Measurements from ENCODE around the gene ASTN2. TPM values are rescaled to one million over a fixed set of nuclear protein-coding genes. Genes with fewer than 3 reads are reported as not detected.

Gene ASTN2
- total RNA-seq, 2 donors from 2014 or later: 113 to 153 TPM

DNA sequence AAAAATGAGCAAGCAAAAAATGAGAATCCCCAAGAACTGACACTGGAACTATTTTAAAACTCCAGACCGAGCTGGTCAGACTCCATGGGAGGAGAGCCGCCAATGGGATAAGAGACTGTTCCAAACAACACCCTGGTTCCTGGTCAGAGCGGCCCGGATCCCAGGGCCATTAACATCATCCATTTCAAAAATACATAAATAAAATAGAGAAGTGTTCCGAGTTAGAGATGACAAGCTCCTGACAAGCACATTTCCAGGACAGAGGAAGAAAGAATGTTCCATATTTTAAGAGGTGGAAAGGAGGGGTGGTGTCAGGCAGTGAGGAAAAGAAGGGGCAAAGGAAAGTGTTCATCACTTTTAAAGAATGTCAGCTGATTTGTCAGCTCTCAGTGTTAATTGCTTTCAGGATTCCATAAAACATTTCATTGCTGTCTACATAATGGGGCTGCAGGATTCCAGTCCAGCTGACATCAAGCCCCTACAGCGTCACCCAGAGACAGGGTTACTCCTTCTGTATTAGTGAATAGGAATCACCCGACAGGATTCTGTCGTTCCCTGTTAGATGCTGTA lies 930.3 kb downstream of the ASTN2 start:
- Histone ChIP-seq H3K4me1 (replicated peaks) (no peaks in the 10 kb centered on the region), H3K4me3 (no peak overlapping the region), H3K27ac (no peak overlapping the region), H3K36me3 (no peaks in the 10 kb centered on the region), H3K27me3 (replicated peaks; ENCODE audit: insufficient read depth) (no peaks in the 10 kb centered on the region), H3K9me3 (no peaks in the 10 kb centered on the region)
- intact Hi-C loops (cut with DNase I): no loop called here
- no peak for DNase-seq (ENCODE audit: low spot score)
- TF ChIP-seq POLR2A (IDR thresholded peaks at IDR 0.05) (no peak), POLR2AphosphoS5 (IDR thresholded peaks at IDR 0.05) (no peak)
- TF ChIP-seq, protein P1, sequence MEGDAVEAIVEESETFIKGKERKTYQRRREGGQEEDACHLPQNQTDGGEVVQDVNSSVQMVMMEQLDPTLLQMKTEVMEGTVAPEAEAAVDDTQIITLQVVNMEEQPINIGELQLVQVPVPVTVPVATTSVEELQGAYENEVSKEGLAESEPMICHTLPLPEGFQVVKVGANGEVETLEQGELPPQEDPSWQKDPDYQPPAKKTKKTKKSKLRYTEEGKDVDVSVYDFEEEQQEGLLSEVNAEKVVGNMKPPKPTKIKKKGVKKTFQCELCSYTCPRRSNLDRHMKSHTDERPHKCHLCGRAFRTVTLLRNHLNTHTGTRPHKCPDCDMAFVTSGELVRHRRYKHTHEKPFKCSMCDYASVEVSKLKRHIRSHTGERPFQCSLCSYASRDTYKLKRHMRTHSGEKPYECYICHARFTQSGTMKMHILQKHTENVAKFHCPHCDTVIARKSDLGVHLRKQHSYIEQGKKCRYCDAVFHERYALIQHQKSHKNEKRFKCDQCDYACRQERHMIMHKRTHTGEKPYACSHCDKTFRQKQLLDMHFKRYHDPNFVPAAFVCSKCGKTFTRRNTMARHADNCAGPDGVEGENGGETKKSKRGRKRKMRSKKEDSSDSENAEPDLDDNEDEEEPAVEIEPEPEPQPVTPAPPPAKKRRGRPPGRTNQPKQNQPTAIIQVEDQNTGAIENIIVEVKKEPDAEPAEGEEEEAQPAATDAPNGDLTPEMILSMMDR (IDR thresholded peaks at IDR 0.05): no peak
- WGBS: 84% methylated on average over 8 of the region's 8 CpGs

DNA sequence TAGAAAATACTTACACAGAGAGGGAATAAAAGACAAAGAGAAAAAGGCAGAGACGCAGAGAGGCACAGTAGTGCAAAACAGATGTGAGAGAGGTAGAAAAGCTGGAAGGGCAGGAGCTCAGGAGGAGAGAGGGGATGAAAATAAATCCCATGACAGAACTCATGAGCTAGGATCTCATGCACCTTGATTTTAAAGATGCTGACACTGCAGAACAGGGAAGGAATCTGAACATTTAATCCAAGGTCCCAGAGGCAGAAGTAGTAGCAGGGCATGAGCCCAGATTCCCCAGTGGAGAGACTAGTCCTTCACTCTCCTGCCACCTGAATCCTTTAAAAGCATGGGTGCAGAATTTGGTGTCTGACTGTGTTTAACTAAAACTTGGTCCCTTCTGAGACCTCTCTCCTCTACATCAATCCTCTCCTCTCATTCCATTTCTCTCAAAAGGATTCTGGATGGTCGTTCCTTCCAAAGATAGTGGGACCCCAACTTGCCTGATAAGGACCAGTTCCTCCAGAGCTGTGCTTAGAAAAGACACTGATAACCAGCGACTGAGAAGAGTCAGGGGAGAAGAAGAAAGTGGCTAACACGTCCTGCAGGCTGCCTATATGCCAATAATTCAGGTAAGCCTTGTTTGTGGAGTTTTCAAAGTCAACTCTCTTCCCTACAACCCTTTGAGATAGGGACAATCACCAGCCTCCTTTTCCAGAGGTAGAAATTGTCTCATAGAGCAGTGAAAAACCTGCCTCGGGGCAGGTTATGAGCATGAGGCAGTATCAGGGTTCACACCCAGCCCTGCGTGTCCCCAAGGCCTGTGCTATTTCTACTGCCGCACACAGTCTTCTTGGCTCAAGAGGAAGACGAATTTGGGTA lies 931.0 kb downstream of the ASTN2 start:
- DNase-seq (ENCODE audit: low spot score): no peak
- 86% methylated on average over 8 of the region's 8 CpGs for WGBS
- Histone ChIP-seq H3K9me3 (no peaks in the 10 kb centered on the region), H3K4me1 (replicated peaks) (no peaks in the 10 kb centered on the region), H3K36me3 (no peaks in the 10 kb centered on the region), H3K27ac (no peak overlapping the region), H3K27me3 (replicated peaks; ENCODE audit: insufficient read depth) (no peaks in the 10 kb centered on the region), H3K4me3 (no peak overlapping the region)
- TF ChIP-seq, protein P1 (IDR thresholded peaks at IDR 0.05): no peak
- no peak for TF ChIP-seq POLR2AphosphoS5 (IDR thresholded peaks at IDR 0.05)
- TF ChIP-seq POLR2A (IDR thresholded peaks at IDR 0.05): no peak
- intact Hi-C loops (cut with DNase I): no loop called here

DNA sequence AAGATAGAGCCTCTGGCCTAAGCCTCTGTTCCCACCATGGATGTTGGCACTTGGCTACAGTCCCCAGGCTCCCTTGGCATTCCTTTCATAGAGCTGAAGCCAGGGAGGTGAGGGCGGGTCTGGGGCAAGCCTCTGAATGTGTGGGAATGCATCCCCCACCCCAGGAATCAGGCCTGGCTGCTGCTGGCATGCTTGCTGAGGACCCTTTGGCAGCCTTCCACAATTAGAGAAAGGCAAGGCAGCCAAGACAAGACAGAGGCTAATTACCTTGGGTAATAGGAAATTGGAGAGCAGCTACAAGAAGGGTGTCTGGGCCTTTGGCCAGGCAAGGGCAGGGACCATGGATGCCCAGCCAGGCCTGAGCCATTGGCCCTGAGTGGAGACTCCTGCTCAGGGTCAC lies 932.1 kb downstream of the ASTN2 start:
- Histone ChIP-seq H3K27me3 (replicated peaks; ENCODE audit: insufficient read depth) (no peaks in the 10 kb centered on the region), H3K4me3 (no peak overlapping the region), H3K36me3 (no peaks in the 10 kb centered on the region), H3K4me1 (replicated peaks) (no peaks in the 10 kb centered on the region), H3K9me3 (no peaks in the 10 kb centered on the region), H3K27ac (no peak overlapping the region)
- no peak for DNase-seq (ENCODE audit: low spot score)
- TF ChIP-seq POLR2A (IDR thresholded peaks at IDR 0.05): no peak
- TF ChIP-seq, protein P1 (IDR thresholded peaks at IDR 0.05): no peak
- TF ChIP-seq POLR2AphosphoS5 (IDR thresholded peaks at IDR 0.05): no peak
- 74% methylated on average over 1 of the region's 1 CpG for WGBS
- intact Hi-C loops (cut with DNase I): no loop called here

- no peak for DNase-seq (ENCODE audit: low spot score)
- TF ChIP-seq, protein P1 (IDR thresholded peaks at IDR 0.05): no peak
- TF ChIP-seq POLR2AphosphoS5 (IDR thresholded peaks at IDR 0.05) (no peak), POLR2A (IDR thresholded peaks at IDR 0.05) (no peak)
- intact Hi-C loops (cut with DNase I): no loop called here
These were observed 934.2 kb downstream of the ASTN2 start for GRCh38 chr9:116480700-116481099.

DNA sequence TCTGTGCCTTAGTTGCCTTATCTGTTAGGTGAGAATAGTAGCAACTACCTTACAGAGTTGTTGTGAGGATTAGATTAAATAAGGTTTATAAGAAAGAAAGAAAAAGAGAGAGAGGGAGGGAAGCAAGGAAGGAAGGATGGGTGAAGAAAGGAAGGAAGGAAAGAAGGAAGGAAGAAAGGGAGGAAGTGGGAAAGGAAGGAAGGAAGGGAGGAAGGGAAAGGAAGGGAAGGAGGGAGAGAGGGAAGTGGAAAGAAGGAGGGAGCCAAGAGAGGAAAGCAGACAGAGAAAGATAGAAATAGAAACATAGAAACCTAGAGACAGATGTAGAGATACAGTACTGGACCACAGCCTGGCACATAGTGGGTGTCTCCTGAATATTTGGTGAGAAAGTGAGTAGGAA lies 934.9 kb downstream of the ASTN2 start:
- no peak overlapping the region for H3K27ac ChIP-seq
- intact Hi-C loops (cut with DNase I): no loop called here
- H3K36me3 ChIP-seq: no peaks in the 10 kb centered on the region
- no peak overlapping the region for H3K4me3 ChIP-seq
- no peak for DNase-seq (ENCODE audit: low spot score)
- H3K9me3 ChIP-seq: no peaks in the 10 kb centered on the region
- no peaks in the 10 kb centered on the region for H3K4me1 ChIP-seq (replicated peaks)
- no peaks in the 10 kb centered on the region for H3K27me3 ChIP-seq (replicated peaks; ENCODE audit: insufficient read depth)
- TF ChIP-seq POLR2A (IDR thresholded peaks at IDR 0.05) (no peak), POLR2AphosphoS5 (IDR thresholded peaks at IDR 0.05) (no peak)
- TF ChIP-seq, protein P1 (IDR thresholded peaks at IDR 0.05): no peak

More at GRCh38 chr9:116480700-116481099, 934.2 kb downstream of the ASTN2 start:
- H3K9me3 ChIP-seq: no peaks in the 10 kb centered on the region
- H3K4me3 ChIP-seq: no peak overlapping the region
- no peaks in the 10 kb centered on the region for H3K4me1 ChIP-seq (replicated peaks)
- H3K27me3 ChIP-seq (replicated peaks; ENCODE audit: insufficient read depth): no peaks in the 10 kb centered on the region
- no peak overlapping the region for H3K27ac ChIP-seq
- WGBS: 95% methylated on average over 4 of the region's 4 CpGs
- no peaks in the 10 kb centered on the region for H3K36me3 ChIP-seq

Measured in prostate gland (tissue), 2 donors.